NCI-H774 (cell line): ENCODE measurements around the gene MFSD6.
A peak's percentile ranks its signal among the peaks of the same experiment; 100 is the strongest.
"Not testable (repeated sequence)": the region's sequence is repeated elsewhere in the genome, so short reads cannot be mapped to it uniquely, and the experiment has no call there.

Source experiments
- DNase-seq: peaks from one replicate; lab custom pipeline; 2025; lab: John Stamatoyannopoulos, UW

Gene MFSD6

DNA sequence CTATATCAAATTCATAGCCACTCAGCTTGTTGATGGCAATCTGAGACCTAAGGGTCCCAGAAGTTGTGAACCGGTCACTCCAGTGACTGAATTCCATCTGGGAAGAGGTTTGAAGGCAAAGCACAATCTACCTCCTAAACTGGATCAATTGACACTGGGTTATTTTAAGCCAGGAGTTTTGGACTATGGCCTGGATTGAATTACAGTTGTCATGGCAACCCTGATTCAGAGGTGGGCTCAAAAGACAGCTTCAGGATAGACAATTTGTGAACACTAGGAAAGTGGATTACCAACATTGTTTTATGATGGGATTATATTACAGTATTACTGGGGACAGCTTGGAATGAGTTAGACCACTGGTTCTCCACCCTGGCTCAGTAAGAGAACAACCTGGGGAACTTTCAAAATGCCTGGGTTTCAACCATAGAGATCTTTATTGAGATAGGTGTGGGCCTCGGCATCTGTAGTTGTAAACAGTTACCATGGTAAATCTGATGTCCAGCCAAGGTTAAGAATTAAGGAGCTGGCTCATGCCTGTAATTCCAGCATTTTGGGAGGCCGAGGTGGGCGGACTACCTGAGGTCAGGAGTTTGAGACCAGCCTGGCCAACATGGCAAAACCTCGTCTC, 58.8 kb downstream of the MFSD6 start:
- peak; percentile 5 for DNase-seq

DNA sequence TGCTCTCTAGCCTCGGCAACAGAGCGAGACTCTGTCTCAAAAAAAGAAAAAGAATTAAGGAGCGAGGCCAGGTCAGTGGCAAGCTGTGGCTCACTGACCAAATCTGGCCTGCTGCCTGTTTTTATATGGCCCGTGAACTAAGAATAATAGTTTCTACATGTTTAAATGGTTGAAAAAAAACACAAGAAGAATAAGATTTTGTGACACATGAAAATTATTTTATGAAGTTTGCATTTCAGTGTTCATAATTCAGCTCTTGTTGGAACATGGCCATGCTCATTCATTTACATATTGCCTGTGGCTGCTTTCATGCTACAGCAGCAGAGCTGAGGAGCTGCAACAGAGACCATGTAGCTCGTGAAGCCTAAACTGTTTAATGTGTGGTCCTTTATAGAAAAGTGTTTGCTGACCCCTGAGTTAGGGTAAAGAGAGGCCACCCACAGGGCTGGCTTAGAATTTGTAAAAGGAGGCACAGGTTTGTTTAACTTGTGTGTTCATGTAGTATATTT, 59.5 kb downstream of the MFSD6 start:
- peak; percentile 3 for DNase-seq

DNA sequence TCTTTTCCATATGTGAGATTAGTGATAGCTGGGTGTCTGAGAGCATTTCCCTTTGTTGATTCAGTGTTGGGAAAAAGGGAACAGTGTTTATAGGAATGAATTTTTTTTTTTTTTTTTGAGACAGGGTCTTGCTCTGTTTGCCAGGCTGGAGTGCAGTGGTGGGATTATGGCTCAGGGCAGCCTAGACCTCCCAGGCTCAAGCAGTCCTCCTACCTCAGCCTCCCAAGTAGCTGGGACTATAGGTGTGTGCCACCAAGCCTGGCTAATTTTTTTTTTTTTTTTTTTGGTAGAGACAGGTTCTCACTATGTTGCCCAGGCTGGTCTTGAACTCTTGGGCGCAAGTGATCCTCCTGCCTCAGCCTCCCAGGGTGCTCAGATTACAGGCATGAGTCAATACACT, 60.2 kb downstream of the MFSD6 start:
- DNase-seq = not testable (repeated sequence)

DNA sequence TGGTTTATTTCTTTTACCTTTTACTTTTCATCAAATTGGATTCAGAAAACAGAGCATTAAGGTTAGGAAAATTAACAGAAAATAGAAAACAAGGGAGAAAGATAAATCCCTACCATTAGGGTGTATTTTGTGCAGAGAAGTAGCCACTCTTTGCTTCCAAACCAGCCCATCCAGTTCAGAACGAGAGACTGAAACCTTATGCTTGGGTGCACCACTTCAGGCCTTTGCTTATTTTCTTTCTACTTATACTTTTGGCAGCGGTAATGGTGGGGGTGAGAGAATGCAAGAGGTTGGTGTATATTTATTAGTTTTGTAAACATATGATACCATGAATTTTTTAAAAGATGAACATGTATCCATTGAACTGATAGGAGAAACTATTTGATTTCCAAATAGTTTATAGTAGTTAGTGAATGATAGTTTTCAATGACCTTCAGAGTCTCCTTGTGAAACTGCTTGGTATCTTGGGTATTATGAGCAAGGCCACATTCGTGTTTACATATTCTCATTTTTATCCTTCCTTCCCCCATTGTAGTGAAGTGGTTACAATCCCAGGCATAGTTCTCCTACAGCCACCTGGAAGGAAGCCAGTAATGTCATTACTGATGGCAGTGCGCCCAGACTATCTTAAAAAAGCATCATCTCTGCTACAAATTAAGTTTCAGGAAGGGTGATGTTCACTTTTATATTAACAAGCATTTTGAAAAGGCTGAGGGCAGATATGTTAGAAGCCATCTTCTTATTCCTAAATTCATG, 60.8 kb downstream of the MFSD6 start:
- DNase-seq = peak; percentile 88

DNA sequence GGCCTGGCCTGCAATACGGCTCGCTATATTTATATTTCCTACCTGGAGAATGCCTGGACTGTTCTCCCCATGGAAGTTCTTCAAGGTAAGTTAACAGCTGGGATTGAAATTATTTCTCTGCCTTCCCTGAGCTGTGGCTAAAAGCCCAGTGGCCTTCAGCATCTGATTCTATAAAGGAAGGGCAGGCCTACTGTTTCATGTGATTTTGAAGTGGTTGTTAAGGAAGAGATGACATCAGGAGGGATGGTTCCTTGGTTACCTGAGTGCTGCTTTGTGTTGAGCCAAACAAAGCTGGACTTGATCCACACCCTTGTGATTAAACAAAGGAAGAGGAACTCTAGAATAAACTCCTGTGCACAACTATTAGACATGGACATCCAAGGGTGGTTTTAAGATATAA, 61.6 kb downstream of the MFSD6 start:
- DNase-seq = peak; percentile 86

DNA sequence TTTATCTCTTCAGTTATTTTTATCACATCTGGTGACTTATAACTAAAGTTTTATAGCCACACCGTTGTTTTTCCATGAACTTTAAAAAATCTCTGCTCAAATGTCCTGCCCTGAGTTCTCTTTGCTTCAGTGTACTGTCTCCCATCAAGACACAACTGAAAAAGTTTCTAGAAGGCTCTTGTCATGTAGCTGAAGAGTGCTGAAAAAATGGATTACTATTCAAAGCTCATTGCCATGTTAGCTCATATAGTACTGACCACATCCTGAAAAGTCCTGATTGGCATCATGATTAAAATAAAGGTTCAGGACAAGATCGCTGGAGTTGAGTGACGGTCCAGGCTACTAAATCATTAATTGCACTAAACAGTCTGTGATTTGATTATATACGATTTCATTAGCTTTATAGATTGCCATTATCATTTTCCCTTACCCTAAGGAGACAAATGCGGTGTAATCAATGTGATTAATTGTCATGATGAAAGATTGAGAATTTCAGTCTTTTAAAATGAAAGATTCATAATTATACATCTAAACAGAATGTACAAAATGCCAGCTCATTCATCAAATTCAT, 62.2 kb downstream of the MFSD6 start:
- no peak for DNase-seq

DNA sequence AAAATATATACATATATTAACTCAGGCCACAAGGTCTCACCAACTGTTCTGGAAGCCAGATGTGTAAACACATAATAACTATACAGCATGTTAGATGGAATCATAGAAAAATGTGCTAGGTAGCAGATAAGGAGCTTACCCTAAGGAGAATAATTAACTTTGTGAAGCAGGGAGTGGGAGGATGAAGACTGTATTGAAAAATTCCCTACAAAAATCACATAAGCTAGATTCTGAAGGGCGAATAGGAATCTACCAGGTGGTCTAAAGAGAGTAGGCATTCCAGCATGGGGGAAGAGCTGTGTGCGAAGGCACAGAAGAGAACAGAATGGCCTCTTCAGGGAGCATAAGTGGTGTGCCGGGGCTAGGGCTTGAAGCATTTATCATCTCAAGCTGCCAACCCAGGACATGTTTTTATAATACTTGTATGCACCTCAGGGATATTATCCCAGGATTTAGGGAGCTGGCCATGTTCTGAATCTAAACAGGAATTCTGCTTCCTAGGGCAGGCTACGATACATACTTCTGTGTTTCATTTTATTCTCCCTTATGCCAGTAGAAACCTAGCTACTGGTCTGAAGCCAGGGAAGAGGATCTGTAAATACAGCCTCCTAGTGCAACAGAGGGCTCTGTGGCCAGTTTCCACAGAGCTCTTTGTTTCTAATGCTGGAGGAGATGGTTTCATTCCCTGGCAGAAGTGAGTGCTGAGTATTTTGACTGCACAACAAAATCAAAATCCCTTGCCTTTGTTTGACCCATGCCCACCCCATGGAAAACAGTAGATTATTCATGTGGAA, 69.7 kb downstream of the MFSD6 start:
- DNase-seq = peak; percentile 7

DNA sequence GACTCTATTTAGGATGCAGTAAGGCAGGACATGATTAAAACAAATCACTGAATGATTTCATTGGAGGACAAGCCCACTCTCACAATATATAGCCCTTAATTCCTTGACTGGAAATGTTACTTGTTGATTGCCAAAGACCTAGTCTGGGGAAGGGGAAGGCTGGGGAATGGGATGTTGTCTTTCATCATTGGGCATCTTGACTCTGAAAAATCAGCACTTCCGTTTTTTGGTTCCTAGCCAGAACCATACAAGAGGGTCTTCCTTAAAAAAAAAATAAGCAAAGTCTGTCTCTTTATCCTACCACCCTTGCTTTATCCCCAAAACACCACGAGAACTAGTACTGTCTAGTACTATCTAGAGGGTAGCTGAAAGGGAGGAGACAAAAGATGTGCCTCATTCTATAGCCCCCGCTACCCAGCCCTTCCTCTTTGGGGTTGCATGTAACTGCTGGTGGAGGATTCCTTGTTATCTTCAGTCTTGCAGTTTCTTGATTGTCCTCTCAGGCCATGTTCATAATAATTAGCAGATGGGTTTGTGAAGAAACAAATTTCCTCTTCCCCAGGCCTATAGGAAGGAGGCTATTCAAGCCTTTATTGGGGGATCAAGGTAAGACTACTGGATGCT, 70.5 kb downstream of the MFSD6 start:
- DNase-seq = no peak

DNA sequence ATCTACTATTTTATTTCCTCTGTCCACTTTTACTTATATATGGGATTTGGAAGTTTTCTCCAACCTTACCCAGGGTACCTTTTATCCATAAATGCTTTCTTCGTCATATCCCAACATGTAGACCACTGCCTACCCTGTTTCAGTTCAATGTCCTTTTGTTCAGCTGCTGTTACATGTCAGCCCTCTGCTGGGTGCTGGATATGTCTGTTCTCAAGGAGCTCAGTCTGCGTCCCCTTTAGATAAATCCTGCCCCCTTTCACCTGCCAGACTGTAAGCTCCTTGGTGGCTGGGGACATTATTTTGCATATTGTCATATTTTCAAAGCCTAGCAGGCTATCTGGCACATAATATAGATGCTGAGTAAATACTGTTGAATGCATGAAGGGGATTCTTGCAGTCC, 73.2 kb downstream of the MFSD6 start:
- no peak for DNase-seq

DNA sequence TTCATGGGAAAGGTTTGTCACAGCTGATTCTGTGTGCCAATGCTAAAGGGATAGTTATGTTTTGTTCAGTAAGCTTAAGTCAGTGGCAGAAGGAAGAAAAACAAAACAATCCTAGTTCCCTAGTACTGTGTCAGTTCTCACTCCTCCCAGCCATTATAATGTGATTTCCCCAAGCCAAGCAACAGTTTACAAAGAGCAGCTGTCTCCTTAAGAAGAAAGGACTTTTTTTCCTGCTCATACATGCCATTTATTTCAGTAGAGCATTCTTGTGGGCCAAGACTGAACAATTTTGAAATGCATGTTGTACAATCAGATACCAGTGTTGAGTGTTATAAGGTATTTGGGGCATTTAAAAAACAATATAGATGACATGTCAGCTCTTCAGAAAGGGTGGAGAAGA, 74.3 kb downstream of the MFSD6 start:
- no peak for DNase-seq

DNA sequence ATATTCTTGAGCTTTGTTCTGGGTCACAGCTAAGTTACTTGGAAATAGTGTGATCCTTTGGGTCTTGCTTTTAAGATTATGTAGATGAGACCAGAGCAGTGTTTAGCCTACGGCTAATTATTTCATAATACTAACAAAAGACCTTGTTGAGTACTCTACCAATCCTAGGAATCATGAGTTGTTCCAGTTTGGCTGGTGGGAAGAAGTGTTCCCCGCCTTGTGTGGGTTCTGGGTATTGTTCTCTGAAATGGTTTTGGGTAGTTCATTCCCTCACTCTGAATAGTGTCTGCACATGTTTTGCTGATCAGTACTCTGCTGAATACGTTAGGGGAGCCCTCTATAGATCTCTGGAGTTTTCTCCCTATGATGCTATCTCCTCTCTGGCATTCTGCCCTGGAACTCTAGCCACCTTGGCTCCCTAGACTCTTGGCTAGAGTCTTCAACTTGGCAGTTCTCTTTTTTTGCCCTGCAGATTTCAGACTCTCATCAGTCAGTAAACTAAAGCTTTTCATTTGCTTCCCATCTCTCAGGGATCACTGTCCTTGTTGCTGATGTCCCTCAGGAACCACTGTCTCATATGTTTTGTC, 78.0 kb downstream of the MFSD6 start:
- DNase-seq = no peak

DNA sequence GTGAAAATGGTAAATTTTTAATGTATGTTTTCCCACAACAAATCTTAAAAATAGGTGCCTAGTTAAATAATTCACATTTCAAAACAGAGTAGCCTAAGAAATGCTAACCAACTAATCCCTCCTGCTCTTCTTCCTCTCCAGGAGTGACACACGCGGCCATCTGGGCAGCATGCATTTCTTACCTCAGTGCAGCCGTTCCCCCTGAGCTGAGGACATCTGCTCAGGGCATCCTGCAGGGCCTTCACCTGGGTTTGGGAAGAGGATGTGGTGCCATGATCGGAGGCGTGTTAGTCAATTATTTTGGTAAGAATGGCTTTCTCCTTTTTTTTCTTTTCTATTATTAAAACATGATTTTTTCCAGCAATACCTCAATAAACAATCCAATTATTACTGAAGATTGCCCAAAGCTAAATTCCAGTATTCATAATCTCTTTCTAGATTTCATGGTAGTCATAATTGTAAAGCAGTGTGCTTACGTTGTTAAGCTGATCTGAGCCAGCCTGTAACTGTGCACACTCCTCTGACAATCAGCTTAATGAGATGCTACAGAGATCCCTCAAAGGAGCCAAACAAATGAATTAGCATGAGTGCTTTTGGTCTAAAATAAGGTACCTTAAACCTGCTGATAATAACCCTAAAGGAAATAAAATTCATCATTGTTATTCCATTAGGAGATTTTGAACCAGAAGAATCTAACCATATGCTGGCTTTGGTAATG, 80.5 kb downstream of the MFSD6 start:
- no peak for DNase-seq

DNA sequence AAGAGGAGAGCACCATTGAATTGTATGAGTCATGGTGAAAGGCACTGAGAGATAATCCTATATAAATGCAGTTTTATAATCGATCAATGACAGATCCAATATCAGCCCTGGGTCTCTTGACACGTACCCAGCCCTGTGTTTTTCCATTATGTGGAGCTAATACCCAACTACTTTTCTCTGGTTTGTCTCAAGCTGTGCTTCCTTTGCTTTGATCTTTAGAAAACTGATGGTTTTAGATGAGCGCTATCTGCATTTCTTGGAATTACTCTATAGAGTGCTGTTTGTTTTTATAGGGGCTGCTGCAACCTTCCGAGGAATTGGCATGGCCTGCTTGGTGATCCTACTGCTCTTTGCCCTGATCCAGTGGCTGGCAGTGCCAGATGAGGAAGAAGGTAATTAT, 81.3 kb downstream of the MFSD6 start:
- DNase-seq = no peak

DNA sequence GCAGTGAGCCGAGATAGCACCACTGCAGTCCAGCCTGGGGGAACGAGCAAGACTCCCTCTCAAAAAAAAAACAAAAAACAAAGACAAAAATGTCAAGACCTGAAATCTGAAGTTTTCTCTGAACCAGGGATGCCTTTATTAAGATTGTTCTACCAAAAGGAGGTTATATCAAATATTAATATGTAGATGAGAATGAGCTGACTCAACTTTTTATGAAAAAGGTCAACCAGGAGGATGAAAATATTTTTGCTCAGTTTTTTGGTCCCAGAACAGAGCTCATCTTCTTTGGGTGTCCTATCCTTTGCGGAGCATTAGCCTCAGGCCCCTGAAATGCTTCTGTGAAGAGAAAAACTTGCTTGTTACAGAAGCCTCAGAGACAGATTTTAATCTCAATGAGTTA, 82.3 kb downstream of the MFSD6 start:
- DNase-seq = no peak

DNA sequence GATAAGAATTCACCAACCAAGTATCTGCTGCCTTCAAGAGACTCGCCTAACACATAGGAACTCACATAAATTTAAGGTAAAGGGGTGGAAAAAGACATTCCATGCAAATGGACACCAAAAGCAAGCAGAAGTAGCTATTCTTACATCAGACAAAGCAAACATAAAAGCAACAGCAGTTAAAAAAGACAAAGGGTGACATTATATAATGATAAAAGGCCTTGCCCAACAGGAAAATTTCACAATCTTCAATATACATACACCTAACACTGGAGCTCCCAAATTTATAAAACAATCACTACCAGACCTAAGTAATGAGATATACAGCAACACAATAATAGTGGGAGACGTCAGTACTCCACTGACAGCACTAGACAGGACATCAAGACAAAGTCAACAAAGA, 84.9 kb downstream of the MFSD6 start:
- no peak for DNase-seq

DNA sequence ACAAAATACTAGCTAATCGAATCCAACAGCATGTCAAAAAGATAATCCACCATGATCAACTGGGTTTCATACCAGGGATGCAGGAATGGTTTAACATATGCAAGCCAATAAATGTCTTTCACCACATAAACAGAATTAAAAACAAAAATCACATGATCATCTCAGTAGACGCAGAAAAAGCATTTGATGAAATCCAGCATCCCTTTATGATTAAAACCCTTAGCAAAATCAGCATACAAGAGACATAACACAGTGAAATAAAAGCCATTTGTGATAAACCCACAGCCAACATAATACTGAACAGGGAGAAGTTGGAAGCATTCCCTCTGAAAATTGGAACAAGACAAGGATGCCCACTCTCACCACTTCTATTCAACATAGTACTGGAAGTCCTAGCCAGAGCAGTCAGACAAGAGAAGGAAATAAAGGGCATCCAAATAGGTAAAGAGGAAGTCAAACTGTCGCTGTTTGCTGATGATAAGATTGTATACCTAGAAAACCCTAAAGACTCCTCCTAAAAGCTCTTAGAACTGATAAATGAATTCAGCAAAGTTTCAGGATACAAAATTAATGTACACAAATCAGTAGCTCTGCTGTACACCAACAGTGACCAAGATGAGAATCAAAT, 86.6 kb downstream of the MFSD6 start:
- DNase-seq = not testable (repeated sequence)

DNA sequence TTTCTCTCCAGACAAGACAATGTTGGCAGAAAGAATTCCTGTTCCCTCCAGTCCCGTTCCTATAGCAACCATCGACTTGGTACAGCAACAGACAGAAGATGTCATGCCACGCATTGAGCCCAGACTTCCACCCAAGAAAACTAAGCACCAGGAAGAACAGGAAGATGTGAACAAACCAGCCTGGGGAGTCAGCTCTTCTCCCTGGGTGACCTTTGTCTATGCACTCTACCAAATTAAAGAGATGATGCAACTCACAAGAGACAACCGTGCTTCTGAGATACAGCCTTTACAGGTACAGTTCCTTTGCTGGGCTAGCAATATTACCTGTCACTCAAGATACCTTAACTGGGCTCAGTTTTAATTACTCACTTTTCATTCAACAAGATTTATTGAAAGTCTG, 89.3 kb downstream of the MFSD6 start:
- DNase-seq = no peak

DNA sequence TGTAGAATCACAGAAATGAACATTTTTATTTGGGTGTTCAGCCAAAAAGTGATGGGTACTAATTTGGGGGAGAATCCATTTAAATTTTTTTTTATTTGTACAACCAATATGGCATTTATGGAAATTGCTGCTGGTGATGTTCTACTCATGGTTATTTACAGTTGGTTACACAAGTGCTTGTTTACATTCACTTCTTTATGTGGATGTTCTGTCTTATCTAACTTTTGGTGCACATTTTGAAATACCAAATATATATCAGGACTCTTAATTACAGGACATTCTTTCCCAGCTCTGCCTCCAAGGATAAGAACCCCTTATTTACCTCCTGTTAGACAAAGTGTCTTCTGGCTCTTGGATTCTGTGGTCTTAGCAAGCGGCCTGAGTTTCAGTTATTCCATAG, 91.1 kb downstream of the MFSD6 start:
- no peak for DNase-seq

DNA sequence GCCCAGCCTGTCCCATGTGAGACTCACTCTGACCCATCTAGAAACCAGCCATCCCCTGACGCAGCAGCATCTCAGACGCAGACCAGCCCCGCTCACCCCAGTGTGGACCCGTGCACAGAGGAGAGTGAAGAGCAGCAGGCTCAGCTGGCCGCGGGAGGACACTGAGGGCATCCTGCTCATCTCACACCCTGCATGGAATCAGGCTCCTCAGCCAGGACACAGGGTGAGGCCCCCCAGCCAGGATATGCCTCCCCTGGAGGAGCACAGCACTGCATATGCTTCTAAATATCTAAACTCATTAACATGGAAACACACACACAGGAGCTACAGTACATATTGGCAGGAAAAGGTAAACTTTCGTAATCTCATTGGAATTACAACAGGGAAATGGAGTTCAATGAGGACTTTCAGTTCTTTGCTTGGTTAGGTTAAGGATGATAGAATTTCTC, 91.9 kb downstream of the MFSD6 start:
- no peak for DNase-seq

DNA sequence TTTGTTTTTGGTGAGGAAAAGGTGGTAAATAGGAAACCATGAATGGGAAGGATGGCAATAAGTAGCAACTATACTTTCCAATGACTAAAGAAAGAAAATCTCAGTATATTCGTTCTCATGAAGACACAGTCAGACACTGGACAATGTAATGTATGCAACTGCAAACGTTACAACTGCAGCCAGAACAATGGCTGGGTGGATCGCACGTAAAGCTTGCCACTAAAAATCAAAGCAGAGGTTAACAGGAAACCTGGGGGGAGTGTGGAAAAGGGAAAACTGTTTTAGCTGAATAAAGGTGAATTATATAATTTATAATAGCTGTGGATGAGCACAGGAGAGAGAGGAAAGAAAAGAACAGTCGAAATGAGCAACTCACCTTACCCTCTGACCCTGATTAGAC, 93.1 kb downstream of the MFSD6 start:
- no peak for DNase-seq
